Loucy (cell line): ENCODE data around the gene IFT43.

ENCODE experiments used
- H2AFZ ChIP-seq: fragments of 200-600 bp; sonication (generic); 2 replicates; pipeline ENCODE4 v1.6.0; 2016; ENCODE audit warnings: antibody characterized with exemption, mild to moderate bottlenecking, low read length, moderate library complexity
- H3F3A ChIP-seq: fragments of 200-600 bp; 2 replicates; pipeline ENCODE4 v1.6.0; 2016; ENCODE audit warnings: antibody characterized with exemption, low read depth, mild to moderate bottlenecking
- H3K27me3 ChIP-seq: fragments of 200-600 bp; sonication (generic); 2 replicates; pipeline ENCODE4 v1.6.1; 2014; ENCODE audit warnings: low read length, mild to moderate bottlenecking; ENCODE audit not compliant: insufficient read depth, poor library complexity, severe bottlenecking
- H3K36me3 ChIP-seq: fragments of 200-600 bp; sonication (generic); 2 replicates; pipeline ENCODE4 v1.6.1; 2016; ENCODE audit warnings: low read length; ENCODE audit not compliant: insufficient read depth
- H3K4me1 ChIP-seq: fragments of 200-600 bp; sonication (generic); 2 replicates; pipeline ENCODE4 v1.5.1; 2014; ENCODE audit warnings: low read length, mild to moderate bottlenecking; ENCODE audit not compliant: insufficient read depth, poor library complexity, severe bottlenecking
- H3K4me2 ChIP-seq: fragments of 200-600 bp; sonication (generic); 2 replicates; pipeline ENCODE4 v1.6.0; 2014; ENCODE audit warnings: antibody characterized with exemption, low read length, low read depth, mild to moderate bottlenecking; ENCODE audit not compliant: poor library complexity, severe bottlenecking
- H3K4me3 ChIP-seq: fragments of 200-600 bp; sonication (generic); 2 replicates; pipeline ENCODE4 v1.5.1; 2014; ENCODE audit warnings: low read length, mild to moderate bottlenecking, mixed read lengths; ENCODE audit not compliant: poor library complexity, severe bottlenecking
- H3K79me2 ChIP-seq: fragments of 200-600 bp; sonication (generic); 2 replicates; pipeline ENCODE4 v1.6.1; 2014; ENCODE audit warnings: low read length; ENCODE audit not compliant: insufficient read depth
- H3K9ac ChIP-seq: fragments of 200-600 bp; sonication (generic); 2 replicates; pipeline ENCODE4 v1.6.0; 2014; ENCODE audit warnings: mild to moderate bottlenecking, low read depth, low read length, moderate library complexity; ENCODE audit not compliant: poor library complexity, severe bottlenecking
- H3K9me2 ChIP-seq: fragments of 200-600 bp; sonication (generic); replicated peaks from 2 replicates; pipeline ENCODE4 v1.6.1; 2016; ENCODE audit warnings: low read depth, low read length, mixed read lengths
- H3K9me3 ChIP-seq: fragments of 200-600 bp; sonication (generic); 2 replicates; pipeline ENCODE4 v1.6.1; 2014; ENCODE audit warnings: mild to moderate bottlenecking, antibody characterized with exemption, low read length, low read depth; ENCODE audit not compliant: insufficient read depth
- H4K20me1 ChIP-seq: fragments of 200-600 bp; sonication (generic); 2 replicates; pipeline ENCODE4 v1.6.0; 2014; ENCODE audit warnings: antibody characterized with exemption, low read length, mild to moderate bottlenecking; ENCODE audit not compliant: insufficient read depth, poor library complexity, severe bottlenecking
- EZH2phosphoT487 ChIP-seq: fragments of 200-600 bp; IDR thresholded peaks from 2 replicates; pipeline ENCODE4 v1.6.1; 2018; ENCODE audit warnings: antibody characterized with exemption, mild to moderate bottlenecking, moderate library complexity, borderline replicate concordance
- TF ChIP-seq, protein P1 (sequence below): fragments of 200-600 bp; sonication (generic); conservative IDR thresholded peaks from 2 replicates; pipeline ENCODE4 v1.5.1; 2014; ENCODE audit warnings: mild to moderate bottlenecking, antibody characterized with exemption, low read length

The IFT43 gene

DNA sequence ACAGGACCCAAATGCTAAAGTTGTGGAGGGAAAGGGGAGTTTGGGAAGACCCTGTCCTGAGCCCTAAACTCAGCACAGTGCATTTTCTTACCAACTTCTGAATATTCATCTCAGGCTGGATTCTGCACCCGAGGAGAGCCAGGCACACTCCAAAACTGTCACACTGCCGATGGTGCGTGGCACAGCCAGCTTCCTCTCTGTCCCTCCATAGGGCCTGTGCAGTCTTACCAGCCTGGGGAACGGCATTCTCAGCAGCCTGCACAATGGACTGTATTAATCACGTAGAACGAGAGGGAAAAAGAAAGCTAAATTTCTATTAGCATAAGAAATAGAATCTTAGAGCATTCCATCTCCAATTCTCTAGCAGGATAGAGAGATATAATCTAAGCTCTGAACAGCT lies 94.9 kb downstream of the IFT43 start:
- TF ChIP-seq, protein P1, sequence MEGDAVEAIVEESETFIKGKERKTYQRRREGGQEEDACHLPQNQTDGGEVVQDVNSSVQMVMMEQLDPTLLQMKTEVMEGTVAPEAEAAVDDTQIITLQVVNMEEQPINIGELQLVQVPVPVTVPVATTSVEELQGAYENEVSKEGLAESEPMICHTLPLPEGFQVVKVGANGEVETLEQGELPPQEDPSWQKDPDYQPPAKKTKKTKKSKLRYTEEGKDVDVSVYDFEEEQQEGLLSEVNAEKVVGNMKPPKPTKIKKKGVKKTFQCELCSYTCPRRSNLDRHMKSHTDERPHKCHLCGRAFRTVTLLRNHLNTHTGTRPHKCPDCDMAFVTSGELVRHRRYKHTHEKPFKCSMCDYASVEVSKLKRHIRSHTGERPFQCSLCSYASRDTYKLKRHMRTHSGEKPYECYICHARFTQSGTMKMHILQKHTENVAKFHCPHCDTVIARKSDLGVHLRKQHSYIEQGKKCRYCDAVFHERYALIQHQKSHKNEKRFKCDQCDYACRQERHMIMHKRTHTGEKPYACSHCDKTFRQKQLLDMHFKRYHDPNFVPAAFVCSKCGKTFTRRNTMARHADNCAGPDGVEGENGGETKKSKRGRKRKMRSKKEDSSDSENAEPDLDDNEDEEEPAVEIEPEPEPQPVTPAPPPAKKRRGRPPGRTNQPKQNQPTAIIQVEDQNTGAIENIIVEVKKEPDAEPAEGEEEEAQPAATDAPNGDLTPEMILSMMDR: no peak
- TF ChIP-seq EZH2phosphoT487: no peak
- Histone ChIP-seq H3K36me3 (no peaks in the 10 kb centered on the region), H3K4me1 (no peaks in the 10 kb centered on the region), H3K4me2 (no peak overlapping the region), H3K27me3 (no peaks in the 10 kb centered on the region), H3K9ac (no peak overlapping the region), H3K79me2 (no peaks in the 10 kb centered on the region), H2AFZ (no peak overlapping the region), H3K4me3 (no peak overlapping the region), H3K9me3 (no peaks in the 10 kb centered on the region), H4K20me1 (no peaks in the 10 kb centered on the region), H3K9me2 (no peaks in the 10 kb centered on the region), H3F3A (no peaks in the 10 kb centered on the region)

DNA sequence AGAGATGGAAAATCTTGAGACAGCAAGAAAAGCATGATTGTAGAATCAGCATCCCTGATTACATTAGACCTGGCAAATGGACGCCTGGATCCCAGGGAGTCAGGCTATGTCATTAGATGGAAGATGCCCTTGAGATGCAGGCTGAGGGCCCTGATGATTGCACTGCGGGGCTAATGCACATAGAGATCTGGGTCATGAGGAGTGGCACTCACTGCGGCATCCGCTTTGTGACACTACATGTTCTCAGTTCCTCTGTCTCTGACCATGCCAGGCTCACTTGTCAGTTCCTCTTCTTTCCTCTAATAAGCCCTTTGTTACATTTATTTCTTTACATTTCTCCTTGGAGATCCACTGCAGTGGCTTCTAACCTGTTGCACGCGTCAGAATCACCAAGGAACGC lies 96.1 kb downstream of the IFT43 start:
- TF ChIP-seq, protein P1: no peak
- TF ChIP-seq EZH2phosphoT487: no peak
- H3K4me2 ChIP-seq: no peak overlapping the region

GRCh38 chr14:76083796-76084765 lies 98.5 kb downstream of the IFT43 start:
- Histone ChIP-seq H3F3A (no peaks in the 10 kb centered on the region), H3K36me3 (no peaks in the 10 kb centered on the region), H3K4me2 (no peak overlapping the region), H3K4me3 (no peak overlapping the region), H4K20me1 (no peaks in the 10 kb centered on the region), H3K27me3 (no peaks in the 10 kb centered on the region), H2AFZ (no peak overlapping the region), H3K9ac (no peak overlapping the region), H3K9me3 (no peaks in the 10 kb centered on the region), H3K4me1 (no peaks in the 10 kb centered on the region), H3K79me2 (no peaks in the 10 kb centered on the region), H3K9me2 (no peaks in the 10 kb centered on the region)
- TF ChIP-seq EZH2phosphoT487: no peak
- TF ChIP-seq, protein P1: no peak

More for the DNA sequence above, 96.1 kb downstream of the IFT43 start:
- Histone ChIP-seq H3K4me3 (no peak overlapping the region), H3K4me1 (no peaks in the 10 kb centered on the region), H3K9ac (no peak overlapping the region), H3K9me2 (no peaks in the 10 kb centered on the region), H3K27me3 (no peaks in the 10 kb centered on the region), H3K9me3 (no peaks in the 10 kb centered on the region), H4K20me1 (no peaks in the 10 kb centered on the region), H3K79me2 (no peaks in the 10 kb centered on the region), H3K36me3 (no peaks in the 10 kb centered on the region), H3F3A (no peaks in the 10 kb centered on the region), H2AFZ (no peak overlapping the region)
